Heart left ventricle (tissue), 13 donors: ENCODE measurements around the gene MYO10.

ENCODE experiments used
- CTCF ChIP-seq, 12 donors: fragments of 200-600 bp; sonication (generic) in 4 of 12; IDR thresholded peaks; one replicate each; pipeline versions ENCODE4 v1.5.0 to v1.8.0; 2018 to 2022; ENCODE audit warnings: antibody characterized with exemption in 12 of 12, mild to moderate bottlenecking in 5 of 12
- POLR2A ChIP-seq, 2 donors: fragments of 450-650 bp; IDR thresholded peaks; one replicate each; pipeline ENCODE4 v1.6.1; 2017; ENCODE audit warnings: antibody characterized with exemption in 2 of 2, mild to moderate bottlenecking in 2 of 2, moderate library complexity in 2 of 2
- donor health status: ischemic (EF 13 %, LVEDD 7.1; RV severe dilation, severe dysfunction).
- donor health status: DM: no; HTN: yes; CAD: no.
- donor health status: DM: no; HTN: no; CAD: no.
- donor health status: ischemic (EF 25% LVEDD 6.9; RV normal size, moderate dysfunction).
- donor health status: ischemic (EF 25% LVEDD 5.7; RV mildly dilated, moderate dysfunction).
- donor health status: ischemic (EF 35%, LVEDD 5.7; RV mildly dilated, moderate dysfunction).
- donor health status: nonischemic (EF 11% LVEDD 7.7; RV severe dilation, severe dysfunction).
- donor health status: DM: yes; HTN: yes; CAD: no.
- donor health status: PGD.
- donor health status: ischemic (EF 29% LVEDD 5.4; RV normal size, mild dysfunction).
- donor health status: nonischemic (EF 23%, LVEDD 6.1; RV moderate dilation, normal function).

GRCh38 chr5:16808021-16808420 lies 128.1 kb downstream of the MYO10 start:
- no peak for TF ChIP-seq CTCF (IDR thresholded peaks at IDR 0.05)
- TF ChIP-seq POLR2A (IDR thresholded peaks at IDR 0.05): no peak
